SK-N-MC (cell line): ENCODE measurements around the gene OPRL1.

Experiments used
- DNase-seq: peaks from one replicate; pipeline ENCODE4 v3.0.0-alpha.2; 2011; ENCODE audit warnings: low read depth, low spot score
- H3K27ac ChIP-seq: fragments of 200-600 bp; sonication (generic); 2 replicates; pipeline ENCODE4 v1.5.1; 2016; ENCODE audit warnings: mixed run types
- H3K36me3 ChIP-seq: fragments of 200-600 bp; sonication (generic); 2 replicates; pipeline ENCODE4 v1.6.1; 2017; ENCODE audit warnings: antibody characterized with exemption, low read length, mixed read lengths; ENCODE audit not compliant: insufficient read depth
- H3K4me3 ChIP-seq: fragments of 200-600 bp; sonication (generic); 2 replicates; pipeline ENCODE4 v1.5.1; 2016
- H3K9ac ChIP-seq: fragments of 200-600 bp; sonication (generic); 2 replicates; pipeline ENCODE4 v1.8.0; 2017; ENCODE audit warnings: mixed run types, mixed read lengths; ENCODE audit not compliant: insufficient read length
- H3K9me3 ChIP-seq: fragments of 200-600 bp; sonication (generic); 2 replicates; pipeline ENCODE4 v1.6.1; 2017; ENCODE audit warnings: low read depth, mild to moderate bottlenecking, antibody characterized with exemption, low read length, moderate library complexity, mixed read lengths
- EZH2 ChIP-seq: fragments of 200-600 bp; sonication (generic); IDR thresholded peaks from one replicate; pipeline ENCODE4 v1.6.1; 2017; ENCODE audit warnings: antibody characterized with exemption
- FOXP2 ChIP-seq: optimal IDR thresholded peaks from 2 replicates; pipeline ENCODE3; 2011; ENCODE audit warnings: mild to moderate bottlenecking, moderate library complexity; ENCODE audit not compliant: insufficient read depth; ENCODE audit errors: extremely low read length, control extremely low read depth
- POLR2AphosphoS5 ChIP-seq: IDR thresholded peaks from 2 replicates; pipeline ENCODE4 v1.6.1; 2012; ENCODE audit warnings: mild to moderate bottlenecking, low read depth, low read length, borderline replicate concordance

OPRL1 gene

DNA sequence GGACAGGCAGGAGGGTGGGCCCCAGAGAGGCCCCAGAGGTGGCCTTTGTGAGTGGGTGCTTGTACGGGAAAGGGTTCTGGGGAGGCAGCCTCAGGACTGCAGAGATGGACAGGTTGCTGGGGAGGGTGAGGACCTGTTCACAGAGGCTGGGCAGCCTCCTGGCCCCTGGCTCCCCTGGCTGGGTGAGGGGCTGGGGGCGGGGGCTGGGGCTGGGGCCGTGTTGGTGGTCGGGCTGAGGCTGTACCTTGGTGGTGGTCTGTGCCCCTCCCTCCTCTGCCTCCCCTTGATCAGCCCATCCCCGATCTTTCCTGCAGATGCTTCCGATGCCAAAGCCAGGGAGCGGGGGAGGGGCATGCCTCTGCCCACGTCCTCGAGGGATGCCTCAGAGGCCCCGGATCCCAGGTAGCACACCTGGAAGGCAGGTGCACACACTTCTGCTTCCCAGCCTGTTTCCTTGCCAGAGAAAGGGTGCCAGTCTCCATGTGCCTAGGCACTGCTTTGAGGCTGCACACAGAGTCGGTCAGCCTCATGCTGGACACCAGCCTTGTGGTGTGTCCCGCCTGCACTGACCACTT is 12.1 kb upstream of the OPRL1 start:
- H3K9ac ChIP-seq = no peak overlapping the region

DNA sequence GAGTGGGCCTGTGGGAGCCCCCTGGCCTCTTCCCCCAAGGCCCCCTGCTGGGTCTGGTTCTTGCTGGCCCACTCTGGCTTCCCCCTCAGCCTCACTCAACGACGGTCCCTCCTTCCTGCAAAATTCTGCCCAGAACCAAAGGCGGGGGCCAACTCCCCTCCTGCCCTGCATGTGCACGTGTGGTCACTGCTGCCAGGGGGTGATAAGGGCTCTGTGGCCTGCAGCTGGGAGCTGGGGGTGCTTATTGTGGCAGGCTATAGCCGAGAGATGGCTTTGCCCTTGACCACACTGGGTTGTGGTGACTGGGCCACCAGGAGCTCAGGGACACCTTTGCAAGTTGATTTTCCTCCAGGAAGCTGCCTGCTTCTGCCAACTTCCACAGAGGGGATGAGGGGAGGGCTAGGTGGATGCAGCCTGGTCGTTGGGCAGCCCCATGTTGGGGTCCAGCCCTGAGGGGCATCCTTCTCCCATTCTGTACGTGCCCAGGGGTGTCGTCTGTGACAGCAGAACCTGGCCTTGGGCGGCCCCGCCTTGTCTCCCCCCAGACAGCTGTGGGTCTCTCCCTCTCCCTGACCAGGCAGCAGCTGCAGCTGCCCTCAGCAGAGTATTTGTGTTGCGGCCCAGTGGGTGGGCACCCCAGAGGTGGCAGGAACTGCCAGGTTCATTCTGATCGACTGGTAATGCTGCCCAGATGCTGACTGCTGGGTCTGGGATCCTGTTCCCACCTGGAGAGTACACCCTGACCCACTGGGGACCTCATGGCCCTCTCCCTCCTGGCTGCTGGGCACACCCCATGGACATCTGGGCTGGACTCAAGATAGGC is 11.3 kb upstream of the OPRL1 start:
- no peak overlapping the region for H3K27ac ChIP-seq
- H3K9me3 ChIP-seq = no peaks in the 10 kb centered on the region
- DNase-seq = no peak
- TF ChIP-seq POLR2AphosphoS5 = no peak
- no peak for TF ChIP-seq EZH2
- TF ChIP-seq FOXP2 = no peak
- no peak overlapping the region for H3K9ac ChIP-seq
- H3K36me3 ChIP-seq = no peaks in the 10 kb centered on the region
- H3K4me3 ChIP-seq = no peak overlapping the region

More for the DNA sequence above, 12.1 kb upstream of the OPRL1 start:
- TF ChIP-seq EZH2 (no peak), POLR2AphosphoS5 (no peak), FOXP2 (no peak)
- Histone ChIP-seq H3K27ac (no peak overlapping the region), H3K36me3 (no peaks in the 10 kb centered on the region), H3K4me3 (no peak overlapping the region), H3K9me3 (no peaks in the 10 kb centered on the region)
- DNase-seq = no peak

DNA sequence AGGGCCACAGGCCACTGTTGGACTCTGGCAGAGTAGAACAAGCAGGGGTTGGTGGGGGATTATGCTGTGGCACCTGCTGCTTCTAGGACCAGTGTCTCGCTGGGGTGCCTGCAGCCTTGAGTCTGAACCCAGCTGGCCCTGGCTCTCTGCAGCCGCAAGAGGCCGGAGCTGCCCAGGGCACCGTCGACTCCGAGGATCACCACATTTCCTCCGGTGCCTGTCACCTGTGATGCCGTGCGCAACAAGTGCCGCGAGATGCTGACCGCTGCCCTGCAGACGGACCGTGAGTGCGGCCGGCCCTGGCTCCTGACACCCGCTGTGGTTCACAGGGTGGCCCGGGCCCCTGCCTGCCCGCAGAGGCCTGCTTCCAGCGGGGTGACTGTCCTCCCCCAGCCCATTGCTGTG is 10.7 kb upstream of the OPRL1 start:
- Histone ChIP-seq H3K4me3 (no peak overlapping the region), H3K9ac (no peak overlapping the region), H3K27ac (no peak overlapping the region), H3K36me3 (no peaks in the 10 kb centered on the region), H3K9me3 (no peaks in the 10 kb centered on the region)
- no peak for TF ChIP-seq EZH2
- no peak for TF ChIP-seq FOXP2
- no peak for TF ChIP-seq POLR2AphosphoS5
- DNase-seq = no peak

DNA sequence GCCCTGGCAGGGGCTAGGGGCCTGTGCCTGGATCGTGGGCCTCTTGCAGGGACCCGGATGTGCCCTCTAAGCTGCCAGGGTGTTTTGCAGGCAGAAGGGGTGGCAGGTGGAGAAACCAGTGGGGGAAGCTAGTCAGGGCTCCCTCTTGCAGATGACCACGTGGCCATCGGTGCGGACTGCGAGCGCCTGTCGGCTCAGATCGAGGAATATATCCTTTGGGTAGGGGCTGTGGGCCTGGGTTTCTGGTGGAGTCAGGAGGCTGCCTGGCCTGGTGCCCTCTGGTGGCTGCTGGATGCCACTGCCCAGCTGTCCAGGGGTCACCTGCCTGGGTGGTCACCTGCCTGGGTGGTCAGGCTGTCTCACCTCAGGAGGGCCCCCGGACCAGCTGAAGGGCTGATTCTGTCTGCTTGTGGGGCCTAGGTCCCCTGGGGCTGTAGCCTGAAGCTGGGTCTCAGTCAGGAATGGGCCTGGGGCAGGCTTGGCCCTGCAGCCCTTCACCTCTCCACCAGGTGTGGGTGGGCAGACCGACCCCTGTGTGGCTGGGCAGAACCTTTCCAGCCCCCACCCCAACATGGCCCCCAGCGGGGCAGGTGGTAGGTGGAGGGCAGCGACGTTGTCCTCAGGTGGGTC is 10.2 kb upstream of the OPRL1 start:
- Histone ChIP-seq H3K4me3 (no peak overlapping the region), H3K9ac (no peak overlapping the region), H3K27ac (no peak overlapping the region), H3K36me3 (no peaks in the 10 kb centered on the region), H3K9me3 (no peaks in the 10 kb centered on the region)
- TF ChIP-seq FOXP2 (no peak), EZH2 (no peak), POLR2AphosphoS5 (no peak)
- no peak for DNase-seq

DNA sequence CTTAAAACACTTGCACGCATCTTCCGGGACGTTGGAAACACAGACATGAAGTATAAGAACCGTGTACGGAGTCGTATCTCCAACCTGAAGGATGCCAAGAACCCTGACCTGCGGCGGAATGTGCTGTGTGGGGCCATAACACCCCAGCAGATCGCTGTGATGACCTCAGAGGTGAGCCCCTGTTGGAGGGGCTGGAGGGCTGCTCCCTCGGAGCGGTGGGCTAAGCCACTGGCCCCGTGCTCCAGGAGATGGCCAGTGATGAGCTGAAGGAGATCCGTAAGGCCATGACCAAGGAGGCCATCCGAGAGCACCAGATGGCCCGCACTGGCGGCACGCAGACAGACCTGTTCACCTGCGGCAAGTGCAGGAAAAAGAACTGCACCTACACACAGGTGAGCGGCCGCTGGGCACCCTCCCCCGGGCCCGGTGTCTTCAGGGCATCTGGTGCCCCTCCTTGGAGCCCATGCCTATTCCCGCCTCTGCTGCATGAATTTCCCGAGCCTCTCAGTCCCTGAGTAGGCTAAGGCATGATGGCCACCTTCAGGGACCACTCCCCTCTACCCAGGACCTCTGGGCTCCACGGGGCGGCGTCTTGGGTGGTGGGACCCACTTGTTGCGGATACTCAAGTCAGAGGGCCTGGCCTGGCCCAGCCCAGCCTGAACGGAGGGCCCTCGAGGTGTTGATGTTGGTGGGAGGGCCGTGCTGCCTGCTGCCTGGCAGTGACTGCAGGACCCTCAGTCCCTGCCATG is 9.5 kb upstream of the OPRL1 start:
- Histone ChIP-seq H3K36me3 (no peaks in the 10 kb centered on the region), H3K27ac (no peak overlapping the region), H3K9ac (no peak overlapping the region), H3K4me3 (no peak overlapping the region), H3K9me3 (no peaks in the 10 kb centered on the region)
- DNase-seq = no peak
- TF ChIP-seq FOXP2 (no peak), EZH2 (no peak), POLR2AphosphoS5 (no peak)

DNA sequence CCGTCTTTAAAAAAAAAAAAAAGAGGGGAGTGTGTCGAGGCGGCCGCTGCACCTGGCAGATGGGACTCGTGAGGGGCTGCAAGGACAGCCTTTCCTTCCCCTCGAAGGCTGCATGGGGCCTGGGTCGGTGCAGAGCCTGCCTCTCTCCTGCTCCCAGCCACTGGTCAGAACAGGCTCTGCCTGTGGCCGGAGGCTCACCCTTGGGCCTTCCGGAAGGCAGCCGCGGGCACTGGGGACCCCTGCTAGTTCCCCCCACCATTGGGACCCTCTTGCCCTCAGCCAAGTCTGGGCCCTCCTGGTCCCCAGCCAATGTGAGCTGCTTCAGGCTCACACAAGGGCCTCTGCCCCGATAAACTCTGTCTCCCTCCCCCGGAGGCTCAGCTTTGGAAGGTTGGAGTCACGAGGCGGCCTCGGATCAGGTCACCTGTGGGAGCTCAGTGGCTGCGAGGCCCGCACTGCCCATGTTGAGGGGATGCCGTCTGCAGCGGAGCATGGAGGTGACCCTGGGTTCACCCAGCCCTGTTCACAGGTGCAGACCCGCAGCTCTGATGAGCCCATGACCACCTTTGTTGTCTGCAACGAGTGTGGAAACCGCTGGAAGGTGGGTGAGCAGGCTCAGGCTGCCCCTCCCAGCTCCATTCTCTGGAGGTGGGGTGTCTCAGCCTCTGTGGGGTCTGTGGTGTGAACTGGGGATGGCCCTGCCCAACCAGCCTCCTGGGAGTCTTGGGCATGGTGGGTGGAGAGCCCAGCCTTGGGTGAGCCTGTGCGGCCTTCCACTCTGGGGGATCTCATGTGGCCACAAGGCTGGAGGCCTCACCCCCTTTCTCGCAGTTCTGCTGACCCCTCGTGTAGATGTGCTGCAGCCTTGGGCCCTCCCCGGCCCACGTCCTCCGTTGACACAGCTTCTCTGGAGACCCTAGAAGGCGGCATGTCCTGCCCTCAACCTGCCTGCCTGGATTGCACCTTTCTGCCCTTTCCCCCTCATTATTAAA is 8.2 kb upstream of the OPRL1 start:
- Histone ChIP-seq H3K9ac (no peak overlapping the region), H3K9me3 (no peaks in the 10 kb centered on the region), H3K4me3 (no peak overlapping the region), H3K36me3 (no peaks in the 10 kb centered on the region), H3K27ac (no peak overlapping the region)
- no peak for DNase-seq
- TF ChIP-seq EZH2 (no peak), POLR2AphosphoS5 (0 out of 2 replicates have a peak, but pooled peaks have one; percentile 26)

DNA sequence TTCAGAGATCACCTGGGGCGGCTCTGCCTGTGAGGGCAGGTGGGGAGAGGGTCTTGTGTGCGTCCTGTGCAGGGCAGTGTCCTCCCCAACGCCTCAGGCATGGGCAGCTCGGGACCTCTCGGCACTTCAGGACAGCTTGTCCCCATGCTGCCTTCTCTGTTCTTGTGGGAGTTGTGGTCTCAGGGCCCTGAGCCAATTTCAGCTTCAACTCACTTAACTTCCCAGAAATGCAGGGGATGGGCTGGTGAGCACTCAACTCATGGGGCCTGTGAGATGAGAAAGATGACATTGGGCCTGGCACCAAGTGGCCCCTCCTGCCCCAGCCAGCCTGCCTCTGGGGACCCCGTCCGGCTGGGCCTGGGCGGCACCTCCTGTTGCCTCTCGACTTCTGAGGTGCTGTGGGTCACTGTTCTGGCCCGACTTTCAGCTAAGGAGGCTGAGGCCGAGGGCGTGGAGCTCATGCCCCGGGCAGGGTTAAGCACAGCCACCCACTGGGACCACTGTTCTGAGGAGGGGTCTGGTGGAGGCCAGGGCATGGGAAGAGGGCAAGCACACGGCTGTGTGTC is 7.3 kb upstream of the OPRL1 start:
- TF ChIP-seq EZH2 = no peak
- TF ChIP-seq POLR2AphosphoS5 = 0 out of 2 replicates have a peak, but pooled peaks have one; percentile 6
- no peak for TF ChIP-seq FOXP2
- DNase-seq = no peak
- H3K9me3 ChIP-seq = no peaks in the 10 kb centered on the region
- no peak overlapping the region for H3K27ac ChIP-seq
- H3K36me3 ChIP-seq = no peaks in the 10 kb centered on the region
- H3K4me3 ChIP-seq = no peak overlapping the region
- H3K9ac ChIP-seq = no peak overlapping the region
